HG02678 (cell line): ENCODE data around the gene LIPC.

Experiments
- ATAC-seq: cut with Tn5 transposase; IDR thresholded peaks from one replicate; pipeline ENCODE4 v1.9.1; 2021; ENCODE audit warnings: mild to moderate bottlenecking, moderate library complexity; ENCODE audit not compliant: unreplicated experiment

Gene LIPC

DNA sequence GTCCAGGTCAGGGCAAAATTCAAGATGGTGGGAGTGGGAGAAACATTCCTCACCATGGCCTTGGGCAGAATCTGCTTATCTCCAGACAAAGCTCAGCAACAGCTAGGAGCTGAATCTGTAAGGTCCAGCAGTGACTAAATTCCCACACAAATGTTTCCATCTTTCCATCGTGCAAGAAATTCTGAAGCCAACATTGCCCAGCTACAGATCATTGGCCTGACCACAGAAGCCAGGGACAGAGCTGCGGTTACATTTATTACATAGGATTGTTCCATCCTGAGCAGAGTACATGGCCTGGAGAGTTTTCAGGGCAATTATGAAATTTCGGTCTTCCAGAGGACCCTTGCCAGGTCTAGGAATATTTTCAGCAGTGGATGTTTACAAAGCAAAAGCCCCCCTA, 100.3 kb downstream of the LIPC start:
- no peak for ATAC-seq

DNA sequence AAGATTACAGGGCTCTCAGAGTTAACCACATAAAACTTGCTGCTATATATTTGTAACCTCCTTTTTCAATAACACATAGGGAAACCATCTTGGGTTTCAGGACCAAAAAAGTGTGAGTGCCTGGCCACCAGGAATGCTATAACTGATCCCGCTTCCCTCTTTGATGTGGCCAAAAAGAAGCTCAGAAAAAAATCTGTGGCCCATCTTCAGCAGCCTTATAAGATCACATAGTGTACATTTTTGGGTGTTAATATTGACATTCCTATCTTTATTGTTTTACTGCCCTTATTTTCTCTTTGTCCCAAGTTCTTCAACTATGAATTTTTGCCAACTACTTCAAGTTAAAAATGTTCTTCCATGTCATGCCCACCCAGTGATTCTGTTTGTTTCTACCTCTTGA, 102.8 kb downstream of the LIPC start:
- ATAC-seq, result no peak

GRCh38 chr15:58535337-58535736, 103.5 kb downstream of the LIPC start:
- no peak for ATAC-seq

DNA sequence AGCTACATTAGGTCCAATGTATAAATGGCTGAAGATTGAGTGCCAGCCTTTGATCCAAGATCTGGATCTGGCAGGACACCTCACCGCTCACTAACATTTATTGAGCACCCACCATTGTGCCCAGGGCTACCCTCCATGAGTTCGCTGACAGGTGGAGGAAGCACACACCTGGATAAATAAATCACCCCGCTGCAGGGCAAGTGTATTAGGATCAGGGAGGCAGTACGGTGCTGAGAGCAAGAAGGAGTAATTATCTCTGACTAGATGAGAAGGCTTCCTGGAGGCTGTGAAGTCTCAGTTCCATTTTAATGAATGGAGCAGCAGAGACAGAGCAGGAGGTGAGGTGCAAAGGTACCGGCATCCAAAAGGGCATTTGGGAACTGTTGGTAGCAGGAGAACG, 104.1 kb downstream of the LIPC start:
- no peak for ATAC-seq

GRCh38 chr15:58536414-58536813, 104.6 kb downstream of the LIPC start:
- no peak for ATAC-seq

DNA sequence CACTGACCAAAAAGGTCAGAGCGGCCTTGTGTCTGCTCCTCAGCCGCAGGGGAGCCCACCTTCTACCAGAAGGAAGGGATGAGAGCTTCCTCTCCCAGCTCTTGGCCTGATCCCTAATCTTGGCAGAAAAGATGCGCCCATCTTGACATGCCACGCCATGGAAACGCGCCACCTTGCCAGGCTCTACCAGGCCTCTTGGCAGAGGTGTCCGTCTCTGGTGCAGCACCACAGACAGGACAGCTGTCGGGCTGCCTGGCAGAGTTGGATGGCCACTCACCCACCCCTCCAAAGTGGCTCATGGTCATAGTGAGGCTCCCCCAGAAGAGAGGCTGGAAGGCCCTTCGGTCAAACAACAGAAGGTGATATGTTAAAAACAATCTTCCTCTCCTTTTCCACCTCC, 105.2 kb downstream of the LIPC start:
- no peak for ATAC-seq

DNA sequence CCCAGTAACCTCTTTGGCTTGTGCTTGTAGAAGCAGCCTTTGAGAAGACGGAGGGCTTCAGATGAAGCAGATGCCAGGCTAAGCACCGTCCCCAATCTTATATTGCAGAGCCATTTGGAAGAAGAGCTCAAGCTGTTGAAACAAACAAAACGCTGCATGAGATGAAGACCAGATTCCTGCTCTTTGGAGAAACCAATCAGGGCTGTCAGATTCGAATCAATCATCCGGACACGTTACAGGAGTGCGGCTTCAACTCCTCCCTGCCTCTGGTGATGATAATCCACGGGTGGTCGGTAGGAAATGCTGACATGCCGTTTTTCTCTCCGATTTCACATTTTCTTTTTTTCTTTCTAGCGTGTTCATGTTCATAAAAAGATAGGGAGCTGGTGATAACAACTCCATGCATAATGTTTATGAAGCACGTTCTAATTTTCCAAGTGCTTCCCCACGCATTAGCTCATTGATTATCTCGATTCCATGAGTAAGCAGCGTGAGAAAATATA, 106.5 kb downstream of the LIPC start:
- ATAC-seq, result no peak

DNA sequence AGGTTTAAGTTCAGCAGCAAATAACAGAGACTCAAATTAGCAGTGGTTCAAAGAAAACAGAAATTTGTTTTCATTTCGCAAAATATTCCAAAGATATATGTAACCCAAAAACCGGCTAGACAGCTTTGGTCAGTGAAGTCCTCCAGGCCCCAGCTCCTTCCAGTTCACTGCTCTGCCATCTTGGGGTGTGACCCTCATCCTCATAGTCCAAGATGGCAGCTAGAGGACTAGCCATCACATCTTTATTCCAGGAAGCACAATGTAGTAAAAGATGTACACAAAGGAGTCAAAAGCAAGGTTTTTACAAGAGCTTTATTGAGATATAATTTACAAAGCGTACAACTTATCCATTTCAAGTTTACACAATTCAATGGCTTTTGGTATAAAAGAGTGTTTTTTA, 107.1 kb downstream of the LIPC start:
- ATAC-seq, result no peak

- no peak for ATAC-seq
Measured at GRCh38 chr15:58539548-58539947, 107.8 kb downstream of the LIPC start.

- ATAC-seq, result no peak
Measured at GRCh38 chr15:58541410-58542087, 109.8 kb downstream of the LIPC start.

- no peak for ATAC-seq
Measured at GRCh38 chr15:58543664-58544335, 112.0 kb downstream of the LIPC start.

DNA sequence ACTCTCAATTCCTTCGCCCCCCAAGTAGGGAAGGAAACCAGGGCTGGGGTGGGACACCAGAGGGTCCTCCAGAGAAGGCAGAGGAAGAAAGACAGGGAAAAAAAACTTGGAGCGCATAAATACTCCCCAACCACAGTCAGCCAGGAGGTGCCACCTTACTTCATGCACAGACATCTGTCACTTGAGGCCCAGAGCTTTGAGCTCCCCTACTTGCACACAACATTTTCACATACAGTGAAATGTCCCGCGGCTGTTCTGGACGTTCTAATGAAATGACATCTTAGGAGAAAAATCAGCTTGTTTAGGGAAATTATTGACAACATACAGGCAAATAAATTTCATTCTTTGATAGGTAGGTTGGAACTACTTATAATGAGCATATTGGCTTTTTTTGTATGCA, 113.0 kb downstream of the LIPC start:
- ATAC-seq, result no peak

DNA sequence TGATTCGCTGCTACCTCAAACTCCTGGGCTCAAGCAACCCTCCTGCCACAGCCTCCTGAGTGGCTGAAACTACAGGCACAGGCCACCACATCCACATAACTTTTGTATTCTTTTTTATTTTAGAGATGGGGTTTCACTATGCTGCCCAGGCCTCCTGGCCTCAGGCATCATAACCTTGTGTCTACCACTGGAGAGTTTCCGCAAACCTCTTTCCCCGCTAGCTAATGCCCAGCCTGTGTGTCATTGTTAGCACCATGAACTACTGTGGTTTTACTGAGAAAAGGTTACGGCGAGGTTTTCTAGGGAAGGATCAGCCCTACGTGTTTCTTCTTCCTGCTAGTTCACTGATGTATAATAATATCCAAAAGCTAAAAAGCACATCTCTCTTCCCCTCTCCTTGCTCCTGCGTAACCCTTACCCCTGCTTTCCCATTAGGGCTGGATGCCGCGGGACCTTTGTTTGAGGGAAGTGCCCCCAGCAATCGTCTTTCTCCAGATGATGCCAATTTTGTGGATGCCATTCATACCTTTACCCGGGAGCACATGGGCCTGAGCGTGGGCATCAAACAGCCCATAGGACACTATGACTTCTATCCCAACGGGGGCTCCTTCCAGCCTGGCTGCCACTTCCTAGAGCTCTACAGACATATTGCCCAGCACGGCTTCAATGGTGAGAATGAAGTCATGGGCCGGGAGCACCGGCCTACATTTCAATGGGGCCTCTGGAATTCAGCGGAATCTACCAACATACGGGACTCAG, 113.7 kb downstream of the LIPC start:
- ATAC-seq, result no peak

DNA sequence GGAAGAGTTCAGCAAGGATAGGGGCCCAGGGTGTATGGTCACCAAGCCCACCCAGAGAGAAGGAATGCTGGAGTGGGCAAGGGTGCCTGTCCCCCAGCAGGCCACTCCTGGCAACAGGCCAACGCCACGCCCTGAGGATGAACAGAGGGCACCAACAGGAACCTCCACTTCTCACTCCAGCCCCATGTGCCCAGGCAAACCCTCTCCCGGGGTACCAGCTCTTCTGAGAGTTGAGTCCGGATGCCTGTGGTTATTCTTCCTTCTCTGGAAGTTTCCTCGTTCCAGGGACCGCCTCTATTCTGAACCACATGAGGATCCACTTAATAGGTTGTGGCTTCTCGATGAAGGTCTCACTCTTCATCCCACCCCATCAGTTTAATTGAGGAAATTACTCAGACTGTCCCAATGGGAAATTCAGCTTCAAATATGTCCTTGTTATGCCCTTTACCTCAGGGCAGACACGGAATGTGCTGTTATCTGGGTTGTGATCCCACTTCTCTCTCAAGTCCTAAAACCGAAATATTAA, 114.3 kb downstream of the LIPC start:
- no peak for ATAC-seq

GRCh38 chr15:58546635-58547627, 115.1 kb downstream of the LIPC start:
- no peak for ATAC-seq

GRCh38 chr15:58547628-58548307, 116.0 kb downstream of the LIPC start:
- no peak for ATAC-seq

DNA sequence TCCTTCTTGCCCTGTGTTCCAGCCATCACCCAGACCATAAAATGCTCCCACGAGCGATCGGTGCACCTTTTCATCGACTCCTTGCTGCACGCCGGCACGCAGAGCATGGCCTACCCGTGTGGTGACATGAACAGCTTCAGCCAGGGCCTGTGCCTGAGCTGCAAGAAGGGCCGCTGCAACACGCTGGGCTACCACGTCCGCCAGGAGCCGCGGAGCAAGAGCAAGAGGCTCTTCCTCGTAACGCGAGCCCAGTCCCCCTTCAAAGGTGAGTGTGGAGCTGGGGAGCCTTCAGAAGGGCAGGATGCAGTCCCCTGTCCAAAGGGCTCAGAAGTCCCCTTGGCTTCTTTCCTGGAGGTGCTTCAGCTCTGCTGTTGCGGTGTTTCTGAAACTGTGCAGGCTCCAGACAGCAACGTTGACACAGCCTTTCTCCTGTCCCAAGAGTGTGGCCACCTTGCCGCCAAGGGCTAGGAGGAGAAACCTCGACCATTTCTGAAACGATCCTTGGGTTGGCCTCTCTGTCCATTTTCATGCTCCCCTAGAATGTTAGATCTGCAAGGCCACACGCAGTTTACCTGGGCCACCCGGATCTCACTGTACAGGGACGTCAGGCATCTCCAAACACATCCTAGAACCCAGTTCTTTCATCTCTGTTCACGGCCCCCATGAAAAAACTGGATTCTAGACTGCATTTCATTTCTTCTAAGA, 116.7 kb downstream of the LIPC start:
- ATAC-seq, result no peak

DNA sequence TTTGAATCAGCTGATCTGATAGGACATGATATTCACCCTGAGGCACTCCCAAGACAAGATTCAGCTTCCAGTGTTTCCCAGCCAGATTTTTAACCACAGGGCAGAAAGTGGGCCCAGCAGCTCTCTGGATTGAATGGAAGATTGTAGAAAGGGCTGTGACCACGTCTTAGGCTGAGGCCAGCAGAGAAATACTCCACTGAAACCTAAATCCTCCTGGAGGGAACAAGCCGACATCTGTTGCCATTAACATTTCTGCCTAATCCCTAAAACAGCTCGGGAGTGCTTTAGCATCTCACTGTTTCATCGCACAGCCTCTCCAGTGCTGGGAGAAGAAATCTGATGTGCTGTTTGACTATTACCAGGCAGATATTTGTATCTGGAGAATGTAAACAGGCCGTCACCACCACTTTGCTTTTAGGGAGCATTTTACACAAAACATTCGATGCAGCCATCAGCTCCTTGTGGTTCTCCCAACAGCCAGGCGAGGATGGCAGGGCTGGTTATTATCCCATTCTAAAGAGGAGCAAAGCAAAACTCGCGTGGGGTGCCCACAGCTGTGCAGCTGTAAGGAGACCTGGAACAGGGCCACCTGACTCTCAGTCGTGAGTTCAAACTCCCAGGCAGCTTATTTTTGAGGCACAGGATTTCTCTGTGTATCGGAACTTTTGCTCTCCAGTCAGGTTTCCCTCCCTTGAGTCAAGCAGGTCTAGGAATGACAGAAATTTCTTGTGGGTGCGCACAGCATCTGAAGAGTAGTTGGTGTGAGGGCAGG, 117.4 kb downstream of the LIPC start:
- no peak for ATAC-seq

- no peak for ATAC-seq
Measured at GRCh38 chr15:58549785-58550074, 117.9 kb downstream of the LIPC start.
